Measurements from ENCODE around the gene HARS2. TPM values are rescaled to one million over a fixed set of nuclear protein-coding genes. Genes with fewer than 3 reads are reported as not detected.

The HARS2 gene
- total RNA-seq, 2 donors from 2014 or later = 19.2 TPM

Small RNA genes lying within 50 kb of the gene (microRNA-seq; reads per million reads assigned to microRNA genes)
- 0.27 to 0.40 reads per million in 2 donors for gene MIR3655

Other genes with a start within 250 kb of the HARS2 start
- gene EIF4EBP3, start 143.8 kb upstream of the HARS2 start, total RNA-seq = 10 to 100 TPM in 1 of 2 donors, 1 to 10 TPM in 1; 8.8 to 11.5 TPM
- 10 to 100 TPM; 24.9 to 37.4 TPM for gene SRA1, start 134.0 kb upstream of the HARS2 start, total RNA-seq
- gene APBB3, start 126.9 kb upstream of the HARS2 start, total RNA-seq = 10 to 100 TPM; 11.4 to 14.3 TPM
- gene SLC35A4, start 126.6 kb upstream of the HARS2 start, total RNA-seq = 10 to 100 TPM; 70.3 to 79.3 TPM
- 100 to 1,000 TPM in 1 of 2 donors, 10 to 100 TPM in 1; 73.9 to 107 TPM for gene CD14, start 58.3 kb upstream of the HARS2 start, total RNA-seq
- 1 to 10 TPM; 3.9 to 6.4 TPM for gene TMCO6, start 52.0 kb upstream of the HARS2 start, total RNA-seq
- 100 to 1,000 TPM in 1 of 2 donors, 10 to 100 TPM in 1; 98.2 to 108 TPM for gene NDUFA2, start 43.8 kb upstream of the HARS2 start, total RNA-seq
- 10 to 100 TPM; 59.6 to 62.8 TPM for gene IK, start 43.6 kb upstream of the HARS2 start, total RNA-seq
- gene WDR55, start 26.6 kb upstream of the HARS2 start, total RNA-seq = 10 to 100 TPM; 11.0 to 15.4 TPM
- under 1 TPM; 0.35 to 0.44 TPM for gene DND1, start 17.9 kb upstream of the HARS2 start, total RNA-seq
- 10 to 100 TPM; 35.3 to 46.5 TPM for gene HARS1, start 85 bp upstream of the HARS2 start, total RNA-seq
- gene ZMAT2, start 9.0 kb downstream of the HARS2 start, total RNA-seq = 10 to 100 TPM; 34.0 to 36.8 TPM
- gene PCDHA1, start 94.7 kb downstream of the HARS2 start, total RNA-seq = not detected
- gene PCDHA2, start 103.4 kb downstream of the HARS2 start, total RNA-seq = not detected
- gene PCDHA3, start 109.6 kb downstream of the HARS2 start, total RNA-seq = under 1 TPM; 0.06 to 0.44 TPM
- under 1 TPM; 0.16 to 0.24 TPM for gene PCDHA4, start 115.6 kb downstream of the HARS2 start, total RNA-seq
- gene PCDHA5, start 130.2 kb downstream of the HARS2 start, total RNA-seq = under 1 TPM in 1 of 2 donors, not detected in 1; 0.08 TPM
- gene PCDHA6, start 136.5 kb downstream of the HARS2 start, total RNA-seq = under 1 TPM; 0.09 to 0.21 TPM
- gene PCDHA7, start 142.8 kb downstream of the HARS2 start, total RNA-seq = not detected
- gene PCDHA8, start 149.7 kb downstream of the HARS2 start, total RNA-seq = under 1 TPM; 0.06 to 0.10 TPM
- gene PCDHA9, start 156.9 kb downstream of the HARS2 start, total RNA-seq = under 1 TPM; 0.03 to 0.05 TPM
- under 1 TPM; 0.44 to 0.55 TPM for gene PCDHA10, start 164.4 kb downstream of the HARS2 start, total RNA-seq
- gene PCDHA11, start 177.5 kb downstream of the HARS2 start, total RNA-seq = under 1 TPM; 0.09 to 0.29 TPM
- gene PCDHA12, start 183.9 kb downstream of the HARS2 start, total RNA-seq = under 1 TPM; 0.15 to 0.34 TPM
- under 1 TPM; 0.27 to 0.31 TPM for gene PCDHA13, start 190.7 kb downstream of the HARS2 start, total RNA-seq
- gene PCDHAC1, start 234.8 kb downstream of the HARS2 start, total RNA-seq = 1 to 10 TPM in 1 of 2 donors, under 1 TPM in 1; 0.65 to 1.0 TPM

All from left cardiac atrium (tissue), 2 donors.